Central memory CD4-positive, alpha-beta T cell (primary cell): ENCODE measurements around the gene SS18L1.
"Not testable (repeated sequence)": the region's sequence is repeated elsewhere in the genome, so short reads cannot be mapped to it uniquely, and the experiment has no call there.

ENCODE experiments used
- DNase-seq: peaks from one replicate; pipeline ENCODE4 v3.0.0; 2022

SS18L1 gene

DNA sequence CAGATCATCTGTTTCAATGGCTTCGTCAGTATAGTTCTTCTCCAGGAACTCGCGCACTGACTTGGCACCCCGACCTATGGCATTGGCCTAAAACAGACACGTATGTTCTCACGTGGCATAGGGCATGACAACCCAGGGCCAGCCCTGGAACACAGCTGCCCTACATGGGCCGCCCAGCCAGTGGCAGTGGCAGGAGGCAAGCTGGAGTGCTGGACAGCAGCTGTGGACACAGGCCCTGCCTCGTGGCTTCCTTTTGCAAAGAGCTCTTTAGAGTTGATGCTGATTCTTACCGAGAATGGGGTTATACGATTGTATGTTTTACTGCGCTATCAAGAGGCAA, 5.4 kb upstream of the SS18L1 start:
- DNase-seq = no peak

DNA sequence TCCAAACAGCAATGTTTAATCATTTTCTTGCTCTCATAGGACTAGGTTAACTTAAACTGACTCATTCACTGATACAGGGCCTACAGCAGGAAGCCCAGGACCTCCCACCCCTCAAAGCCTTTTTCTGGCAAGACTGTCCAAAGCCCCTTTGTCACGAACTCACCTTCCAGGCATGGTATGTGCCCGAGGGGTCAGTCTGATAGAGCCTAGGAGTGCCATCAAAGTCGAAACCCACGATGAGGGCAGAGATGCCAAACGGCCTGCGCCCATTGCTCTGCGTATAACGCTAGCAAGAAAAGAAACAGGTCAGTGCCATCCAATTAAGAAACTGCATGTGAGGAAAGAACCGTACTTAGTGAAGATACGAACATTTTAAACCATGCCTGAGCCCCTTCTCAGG, 4.7 kb upstream of the SS18L1 start:
- no peak for DNase-seq

DNA sequence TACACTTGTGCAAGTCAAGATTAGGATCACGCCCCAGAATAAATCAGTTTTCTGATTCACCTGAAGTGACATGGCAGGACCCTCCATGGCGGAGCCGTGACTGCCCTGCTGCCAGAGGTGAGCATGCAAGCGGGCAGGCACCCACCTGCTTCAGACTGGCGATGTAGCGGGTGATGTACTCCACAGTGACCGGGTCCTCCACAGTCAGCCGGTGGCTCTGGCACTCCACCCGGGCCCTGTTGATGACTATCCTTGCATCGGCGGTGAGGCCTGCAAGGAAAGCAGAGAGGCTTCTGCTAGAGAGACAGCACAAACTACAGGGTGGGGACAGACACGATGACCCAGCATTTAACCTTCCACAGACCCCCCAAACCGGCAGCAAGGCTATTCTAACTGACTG, 3.9 kb upstream of the SS18L1 start:
- no peak for DNase-seq

DNA sequence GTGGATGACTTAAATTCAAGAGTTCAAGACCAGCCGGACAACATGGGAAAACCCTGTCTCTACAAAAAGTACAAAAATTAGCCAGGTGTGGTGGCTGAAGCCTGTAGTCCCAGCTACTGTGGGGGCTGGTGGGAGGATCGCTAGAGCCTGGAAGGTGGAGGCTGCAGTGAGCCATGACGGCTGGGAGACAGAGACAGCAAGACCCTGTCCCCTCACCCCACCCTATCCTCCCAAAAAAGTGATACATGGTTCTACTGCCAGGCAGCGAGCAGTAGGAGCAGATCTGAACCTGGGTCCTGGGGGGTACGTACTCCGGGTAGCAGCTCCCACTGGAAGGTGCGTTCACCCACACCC, 2.5 kb upstream of the SS18L1 start:
- no peak for DNase-seq

DNA sequence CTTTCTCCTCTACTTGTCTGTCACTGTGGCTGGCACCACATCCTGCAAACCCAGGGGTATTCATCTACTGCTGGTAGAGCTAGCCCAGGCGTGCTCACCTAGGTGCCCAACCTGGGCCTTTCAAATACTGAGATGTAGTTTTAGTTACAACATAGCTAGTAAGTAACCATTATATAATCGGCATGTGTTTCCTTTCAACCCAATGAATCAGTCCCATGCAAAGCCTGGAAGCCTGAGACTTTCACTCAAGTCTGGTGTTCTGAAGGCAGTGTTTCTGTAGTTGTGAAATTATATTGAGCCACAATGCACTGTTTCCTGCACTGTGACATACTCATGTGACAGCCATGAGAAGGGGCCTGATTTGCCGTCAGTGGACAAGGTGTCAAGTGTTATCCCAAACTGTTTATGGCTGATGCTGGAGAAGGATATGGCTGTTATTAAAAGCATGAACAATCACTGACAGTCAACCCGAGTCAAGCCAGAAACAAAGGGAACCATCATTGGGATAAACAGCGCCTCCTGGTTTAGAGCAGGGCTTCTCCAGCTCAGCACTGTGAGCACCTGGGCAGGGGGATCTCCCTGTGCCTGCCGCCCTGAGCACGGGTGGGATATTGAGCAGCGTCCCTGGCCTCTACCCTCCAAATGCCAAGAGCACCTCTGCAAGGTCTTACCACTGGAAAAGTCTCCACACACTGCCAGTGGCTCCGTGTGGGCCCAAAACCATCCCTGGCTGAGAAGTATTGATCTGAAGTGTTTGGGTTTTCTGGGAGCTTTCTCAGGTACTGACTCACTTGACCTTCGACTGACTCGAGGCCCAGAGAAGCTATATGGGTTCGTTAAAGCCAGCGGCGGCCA, 1.9 kb upstream of the SS18L1 start:
- peak; percentile 35 for DNase-seq

DNA sequence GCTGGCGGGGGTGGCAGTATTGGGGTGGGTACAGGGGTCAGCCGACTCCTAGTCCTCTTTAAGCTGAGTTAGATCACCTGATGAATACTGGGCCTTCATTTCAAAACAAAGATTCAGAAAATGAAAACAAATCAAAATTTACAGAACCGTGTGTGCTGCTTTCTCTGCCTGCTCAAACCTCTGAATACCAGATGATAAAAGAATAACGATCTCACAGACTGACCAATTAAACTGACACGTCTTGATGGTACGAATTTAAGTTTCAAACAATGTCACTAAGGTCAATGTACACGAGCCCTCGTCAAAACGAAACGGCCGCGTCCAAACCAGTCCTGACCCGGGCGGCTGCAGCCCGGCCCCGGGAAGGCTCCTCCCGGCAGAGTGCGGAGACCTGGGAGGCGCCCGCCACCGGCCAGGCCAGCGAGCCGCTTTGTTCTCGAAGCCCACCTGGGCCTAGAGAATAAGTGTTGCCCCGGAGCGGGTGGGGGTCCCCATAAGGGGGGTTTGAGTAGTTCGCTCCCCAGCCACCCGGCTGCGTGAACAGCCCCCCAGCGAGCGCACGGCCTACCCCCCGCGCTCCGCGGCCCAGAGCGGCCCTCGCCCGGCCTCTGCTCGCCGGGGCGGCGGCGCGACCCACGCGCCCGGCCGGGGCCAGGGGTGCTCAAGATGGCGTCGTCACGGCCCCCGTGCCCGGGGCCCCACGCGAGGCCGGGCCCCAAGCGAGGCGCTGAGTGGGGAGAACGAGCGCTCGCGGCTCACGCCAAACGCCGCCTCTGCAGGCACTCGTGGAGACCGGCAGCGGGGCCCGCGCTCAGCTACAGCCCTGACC, 1.1 kb upstream of the SS18L1 start:
- DNase-seq = no peak

DNA sequence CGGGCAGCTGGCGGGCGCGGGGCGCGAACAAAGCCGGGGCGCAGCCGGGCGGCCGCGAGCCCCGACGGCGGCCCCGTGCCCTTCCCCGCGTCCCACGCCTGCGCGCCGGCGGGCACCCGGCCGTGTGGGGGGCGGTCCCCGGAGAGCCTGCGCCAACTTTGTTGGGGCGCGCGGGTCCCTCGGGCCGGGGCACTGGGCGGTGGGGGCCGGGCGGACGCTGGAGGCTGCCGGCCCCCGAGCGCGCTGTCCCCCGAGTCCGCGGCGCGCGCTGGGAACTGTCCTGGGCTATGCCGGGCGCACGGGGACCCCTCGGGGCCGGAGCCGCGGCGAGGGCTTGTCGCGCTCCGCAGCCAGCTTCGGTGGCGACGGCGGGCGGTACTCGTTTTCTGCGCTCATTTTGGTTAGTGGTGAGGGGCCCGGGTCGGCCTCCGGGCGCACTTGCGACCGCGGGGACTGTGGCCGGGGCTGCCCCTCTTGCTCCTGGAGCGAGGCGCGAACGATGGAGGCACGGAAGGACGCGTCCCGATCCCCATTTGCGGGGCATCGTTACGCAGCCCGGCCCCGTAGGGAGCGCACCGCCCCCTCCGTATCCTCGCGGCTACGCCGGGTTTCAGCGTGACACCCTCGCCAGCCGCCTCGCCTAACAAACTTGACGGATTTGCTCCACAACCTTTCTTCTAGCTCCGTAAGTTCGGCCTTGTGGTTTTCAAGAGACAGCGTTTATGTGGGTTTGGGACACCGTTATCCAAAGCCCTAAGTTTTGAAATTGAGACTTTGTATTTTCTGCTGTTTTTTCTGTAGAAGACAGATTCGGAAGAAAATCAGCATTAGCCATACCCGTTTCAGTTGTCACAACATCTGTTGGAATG, 622 bp downstream of the SS18L1 start:
- peak; percentile 37 for DNase-seq

DNA sequence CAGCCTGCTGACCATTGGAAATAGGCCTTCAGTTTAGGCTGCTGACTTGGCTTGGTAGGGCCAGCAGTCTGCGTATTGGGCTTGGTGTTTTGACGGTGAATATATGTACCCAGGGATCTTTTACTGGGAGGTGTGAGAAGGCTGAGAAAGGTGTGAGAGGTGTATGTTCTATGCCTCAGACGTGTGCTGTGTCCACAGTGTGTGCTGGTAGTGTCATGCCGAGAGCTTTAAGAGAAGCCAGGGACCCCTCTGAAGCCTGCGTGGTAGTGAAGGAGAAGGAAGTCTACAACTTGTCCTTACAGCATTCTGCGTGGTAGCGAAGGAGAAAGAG, 2.1 kb downstream of the SS18L1 start:
- DNase-seq = no peak

DNA sequence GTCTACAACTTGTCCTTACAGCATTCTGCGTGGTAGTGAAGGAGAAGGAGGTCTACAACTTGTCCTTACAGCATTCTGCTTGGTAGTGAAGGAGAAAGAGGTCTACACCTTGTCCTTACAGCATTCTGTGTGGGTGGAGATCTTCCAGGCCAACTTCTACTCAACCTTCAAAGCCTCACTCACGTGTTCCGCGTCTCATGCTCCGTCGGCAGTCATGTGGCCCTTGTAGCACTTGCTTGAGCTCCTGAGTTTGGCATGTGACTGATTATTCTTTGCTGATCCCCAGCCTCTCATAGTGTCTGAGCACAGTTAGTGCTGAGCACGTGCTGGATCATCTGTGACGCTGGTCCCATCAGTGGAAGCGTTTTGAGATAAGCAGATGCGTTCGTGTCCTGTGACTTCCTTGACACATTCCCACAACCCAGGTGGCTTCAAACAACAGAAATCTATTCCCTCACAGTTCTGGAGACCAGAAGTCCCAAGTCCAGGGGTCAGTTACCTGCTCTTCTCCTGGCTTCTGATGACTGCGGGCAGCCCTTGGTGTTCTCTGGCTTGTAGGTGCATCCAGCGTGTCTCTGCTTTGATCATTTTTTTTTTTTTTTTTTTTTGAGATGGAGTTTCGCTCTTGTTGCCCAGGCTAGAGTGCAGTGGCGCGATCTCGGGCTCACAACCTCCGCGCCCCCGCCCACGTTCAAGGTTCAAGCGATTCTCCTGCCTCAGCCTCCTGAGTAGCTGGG, 2.6 kb downstream of the SS18L1 start:
- no peak for DNase-seq

DNA sequence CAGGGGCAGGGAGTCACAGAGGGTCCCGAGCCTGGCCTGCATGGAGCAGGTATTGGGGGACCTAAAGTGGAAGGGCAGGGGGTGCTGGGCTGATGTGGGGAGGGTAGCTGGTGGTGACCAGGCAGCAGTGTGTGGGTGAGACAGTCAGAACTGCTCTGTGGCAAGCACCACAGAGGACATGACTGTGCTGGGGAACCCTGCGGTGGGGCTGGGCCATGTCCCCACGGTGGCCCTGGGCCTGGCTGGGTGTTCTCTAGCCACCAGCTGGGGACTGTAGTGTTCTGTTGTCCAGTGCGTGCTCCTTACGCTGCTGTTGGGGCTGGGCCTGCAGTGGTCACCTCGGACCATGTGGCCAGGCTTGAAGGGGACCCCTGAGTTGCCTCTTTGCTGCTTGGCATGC, 3.6 kb downstream of the SS18L1 start:
- no peak for DNase-seq

DNA sequence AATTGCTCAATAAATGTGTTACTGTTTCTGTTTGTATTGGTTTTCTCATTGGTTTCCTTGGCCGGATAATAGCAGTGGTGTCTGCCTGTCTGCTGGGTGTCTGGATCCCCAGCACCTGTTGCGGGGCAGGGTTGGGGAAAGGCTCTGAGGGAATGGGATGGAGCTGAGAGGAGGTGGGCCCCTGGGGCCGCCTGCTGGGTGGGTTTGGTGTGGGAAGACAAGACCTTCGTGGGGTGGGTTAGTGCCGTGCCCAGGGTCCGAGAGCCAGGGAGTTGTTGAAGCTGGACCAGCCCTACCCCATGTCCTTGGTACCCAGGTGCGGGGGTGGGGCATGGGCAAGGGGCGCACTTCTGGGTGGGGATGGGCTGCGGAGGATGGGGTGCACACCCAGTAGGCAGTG, 4.0 kb downstream of the SS18L1 start:
- no peak for DNase-seq

DNA sequence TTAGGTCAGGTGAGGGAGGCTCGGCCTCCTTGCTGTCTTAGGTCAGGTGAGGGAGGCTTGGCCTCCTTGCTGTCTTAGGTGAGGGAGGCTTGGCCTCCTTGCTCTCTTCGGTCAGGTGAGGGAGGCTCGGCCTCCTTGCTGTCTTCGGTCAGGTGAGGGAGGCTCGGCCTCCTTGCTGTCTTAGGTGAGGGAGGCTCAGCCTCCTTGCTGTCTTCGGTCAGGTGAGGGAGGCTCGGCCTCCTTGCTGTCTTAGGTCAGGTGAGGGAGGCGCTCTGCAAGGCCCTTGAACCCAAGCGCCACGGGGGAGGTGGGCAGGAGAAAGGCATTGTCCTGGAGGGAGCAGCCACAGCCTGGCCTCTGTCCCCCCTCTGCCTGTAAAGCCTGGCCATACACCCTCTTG, 4.8 kb downstream of the SS18L1 start:
- not testable (repeated sequence) for DNase-seq

DNA sequence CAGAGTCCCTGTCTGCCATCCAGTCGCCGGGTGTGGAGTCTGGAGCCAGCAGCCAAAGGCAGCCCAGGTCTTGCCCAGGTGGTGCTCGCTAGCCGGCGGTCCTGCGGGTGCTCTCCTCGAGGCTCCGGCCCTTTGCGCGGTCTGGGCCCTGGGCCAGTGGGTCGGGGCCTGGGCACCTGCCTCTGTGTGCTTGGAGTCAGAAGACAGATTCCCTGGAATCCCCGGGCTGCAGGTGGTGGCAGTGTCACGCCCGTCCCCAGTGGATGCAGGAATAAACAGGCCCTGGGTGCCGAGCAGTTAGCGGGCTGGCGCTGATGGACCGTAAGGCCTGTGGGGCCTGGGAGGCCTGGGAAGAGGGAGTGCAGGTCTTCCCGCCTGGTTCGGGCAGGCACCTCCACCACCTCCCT, 5.3 kb downstream of the SS18L1 start:
- no peak for DNase-seq

DNA sequence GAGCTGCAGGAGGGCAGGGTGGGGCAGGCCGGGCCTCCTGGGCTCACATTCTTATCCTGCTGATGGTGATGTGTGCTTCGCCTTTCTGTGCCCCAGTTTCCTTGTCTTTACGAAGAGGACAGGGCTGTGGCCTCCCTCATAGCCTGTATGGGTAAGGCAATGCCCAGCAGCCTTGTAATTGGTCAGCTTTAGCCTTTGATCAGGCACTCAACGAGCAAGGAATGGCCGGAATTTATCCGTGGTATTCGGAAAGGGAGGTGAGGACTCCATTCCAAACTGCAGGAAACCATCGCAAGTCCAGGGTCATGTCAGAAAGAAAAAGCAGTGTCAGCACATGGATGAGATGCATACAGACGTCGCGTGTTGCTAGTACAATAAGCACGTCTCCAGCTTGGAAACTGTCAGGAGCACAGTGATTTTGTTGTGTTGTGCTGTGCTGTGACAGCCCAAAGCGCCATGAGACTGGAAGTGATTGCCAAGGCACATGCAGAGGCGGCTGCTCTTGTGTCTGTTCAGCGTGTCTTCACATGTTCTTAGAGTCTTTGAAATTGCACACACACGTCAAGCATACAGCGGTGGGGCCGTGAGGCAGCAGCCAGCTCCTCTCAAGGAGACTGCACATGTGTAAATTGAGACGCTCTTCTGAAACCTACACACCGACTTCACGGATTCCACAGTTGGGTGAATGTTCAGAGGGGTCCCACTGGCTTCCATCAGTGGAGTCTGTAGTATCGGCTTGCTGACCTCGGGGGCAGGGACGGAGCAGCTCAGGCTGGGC, 6.2 kb downstream of the SS18L1 start:
- no peak for DNase-seq

DNA sequence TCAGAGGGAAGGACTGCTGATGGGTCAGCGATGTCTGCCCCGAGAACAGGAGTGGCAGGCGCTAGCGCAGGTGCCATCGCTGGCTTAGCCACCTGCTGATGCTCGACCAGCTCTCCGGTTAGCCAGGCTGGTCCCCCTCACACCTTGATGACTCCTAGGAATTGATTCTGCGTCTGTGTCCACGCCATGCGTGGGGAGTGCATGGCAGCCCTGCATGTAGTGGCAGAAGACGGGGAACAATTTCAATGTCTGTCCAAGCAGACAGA, 6.7 kb downstream of the SS18L1 start:
- no peak for DNase-seq

DNA sequence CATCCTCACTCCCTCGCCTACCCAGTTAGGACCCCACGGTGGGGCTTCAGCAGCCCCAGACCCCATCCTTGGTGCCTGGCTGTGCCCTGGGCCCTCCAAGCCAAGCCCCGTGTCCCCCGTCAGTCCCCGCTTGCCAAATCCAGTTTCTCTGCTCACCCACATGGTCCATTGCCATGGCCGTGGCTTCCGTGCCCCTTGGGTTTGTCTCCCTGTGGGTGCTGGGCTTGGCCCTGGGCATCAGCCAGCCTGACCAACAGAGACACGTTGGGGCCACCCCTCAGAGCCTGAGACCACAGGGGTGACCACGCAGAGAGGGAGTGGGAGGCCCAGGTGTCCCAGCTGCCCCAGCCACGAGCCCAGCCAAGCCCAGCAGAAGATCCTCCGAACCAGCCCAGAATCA, 7.7 kb downstream of the SS18L1 start:
- DNase-seq = no peak

DNA sequence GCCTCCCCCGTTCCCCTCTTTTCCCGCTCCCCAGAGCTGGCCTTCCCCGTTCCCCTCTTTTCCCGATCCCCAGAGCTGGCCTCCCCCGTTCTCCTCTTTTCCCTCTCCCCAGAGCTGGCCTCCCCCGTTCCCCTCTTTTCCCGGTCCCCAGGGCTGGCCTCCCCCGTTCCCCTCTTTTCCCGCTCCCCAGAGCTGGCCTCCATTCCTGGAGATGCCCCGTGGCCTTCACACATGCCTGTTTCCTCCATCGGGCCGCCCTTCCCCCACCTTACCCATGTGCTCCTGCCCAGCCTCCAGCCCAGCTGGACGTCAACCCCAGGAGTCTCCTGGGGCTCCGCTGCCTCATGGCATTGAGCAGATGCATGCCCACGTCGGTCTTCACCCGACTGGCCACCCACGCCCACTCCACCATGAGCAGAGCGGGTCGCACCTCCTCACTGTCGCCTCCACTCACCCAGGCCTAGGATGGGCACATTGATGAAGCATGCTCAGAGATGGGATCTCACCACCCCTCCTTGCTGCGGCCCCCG, 8.3 kb downstream of the SS18L1 start:
- DNase-seq = no peak

DNA sequence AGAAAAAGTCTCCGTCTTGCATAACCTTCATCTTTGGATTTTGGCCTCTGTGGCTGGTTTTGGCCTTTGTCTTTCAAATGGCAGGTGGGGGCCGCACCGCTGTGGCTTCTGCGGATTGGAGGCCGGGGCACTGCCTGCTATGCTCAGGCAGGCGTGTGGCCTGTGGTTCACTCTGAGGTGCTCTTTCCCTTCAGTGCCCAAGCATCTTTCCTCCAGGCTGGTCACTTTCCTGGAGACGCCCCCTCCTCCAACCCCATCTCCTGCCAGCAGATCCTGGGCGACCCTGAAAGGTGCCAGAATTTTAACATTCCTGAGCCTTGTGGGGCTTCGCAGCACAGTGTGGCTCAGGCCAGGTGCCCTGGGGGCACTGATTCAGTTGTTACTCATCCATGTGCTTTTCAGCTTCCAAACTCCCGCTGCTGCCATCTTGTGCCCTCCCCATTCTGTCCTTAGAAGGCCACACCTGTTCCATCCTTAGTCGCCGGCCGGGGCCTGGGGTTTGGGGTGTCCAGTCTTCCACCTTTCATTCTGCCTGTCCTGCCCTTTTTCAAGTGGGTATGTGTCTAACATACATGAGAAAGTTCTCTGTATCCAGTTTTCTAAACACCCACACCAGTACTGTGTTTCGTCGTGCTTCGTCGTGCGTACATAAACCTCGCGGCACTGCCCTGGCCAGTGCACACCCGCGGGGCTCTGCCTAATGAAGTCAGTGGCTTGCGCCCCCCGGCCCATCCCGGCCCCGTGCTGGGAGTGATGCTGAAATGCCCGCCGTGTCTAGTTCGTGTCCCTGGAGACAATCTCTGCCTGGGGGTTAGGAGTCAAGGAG, 12.1 kb downstream of the SS18L1 start:
- DNase-seq = no peak

DNA sequence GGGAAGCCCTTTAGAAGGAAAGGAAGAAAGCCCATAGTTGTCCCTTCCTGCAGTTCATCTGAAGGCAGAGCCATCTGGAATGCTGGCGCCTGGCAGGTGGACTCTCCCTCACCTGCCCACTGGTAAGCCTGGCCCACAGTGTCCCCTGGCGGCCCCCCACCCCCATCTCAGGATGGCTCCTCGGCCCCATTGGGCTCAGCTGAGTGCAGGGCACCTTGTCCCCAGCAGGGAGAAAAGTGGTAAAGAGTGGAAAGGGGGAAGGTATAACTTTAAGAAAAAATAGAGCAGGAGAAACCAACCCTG, 12.6 kb downstream of the SS18L1 start:
- DNase-seq = no peak

DNA sequence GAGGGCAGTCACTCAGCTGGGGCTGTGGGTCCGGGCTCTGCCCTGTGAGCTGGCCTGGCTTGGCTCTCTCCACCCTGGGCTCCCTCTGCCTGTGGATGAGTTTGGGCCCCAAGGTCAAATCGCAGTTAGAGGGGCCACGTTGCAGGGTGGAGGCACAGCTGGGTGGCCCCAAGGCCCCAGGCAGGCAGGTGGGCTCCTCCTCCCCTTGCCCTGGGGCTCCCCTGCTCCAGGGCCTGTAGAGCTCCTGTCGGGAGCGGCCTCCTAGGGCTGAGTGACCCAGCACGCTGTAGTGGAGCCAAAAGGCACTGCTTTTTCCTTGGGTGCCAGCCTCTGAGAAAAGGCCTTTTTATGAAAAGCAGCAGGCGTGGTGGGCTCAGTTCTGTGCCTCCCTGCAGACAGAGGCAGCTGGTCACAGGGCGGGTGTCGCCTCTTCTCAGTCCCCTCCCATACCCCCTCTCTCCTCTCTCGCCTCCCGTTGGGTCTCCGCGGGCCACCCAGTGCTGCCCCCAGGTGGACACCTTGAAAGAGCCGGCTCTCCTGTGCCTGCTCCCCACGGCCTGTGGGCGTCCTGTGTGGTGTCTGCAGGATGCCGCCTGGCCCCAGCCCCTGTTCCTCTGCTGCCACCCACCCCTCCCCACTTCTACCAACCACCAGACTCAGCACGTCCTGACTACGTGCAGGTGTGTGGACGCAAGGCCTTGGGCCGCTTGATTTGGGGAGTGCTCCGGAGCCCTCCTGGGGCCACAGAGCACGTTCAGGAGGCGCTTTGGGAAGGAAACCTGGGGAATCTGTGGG, 13.2 kb downstream of the SS18L1 start:
- peak; percentile 62 for DNase-seq
